ENCODE measurements around the gene EDAR. TPM values are rescaled to one million over a fixed set of nuclear protein-coding genes. Genes with fewer than 3 reads are reported as not detected.

EDAR gene
- polyA plus RNA-seq, 1 donor (not counting 4 experiments of a cell fraction or from before 2014, with no cell fraction given) = 0.21 TPM

DNA sequence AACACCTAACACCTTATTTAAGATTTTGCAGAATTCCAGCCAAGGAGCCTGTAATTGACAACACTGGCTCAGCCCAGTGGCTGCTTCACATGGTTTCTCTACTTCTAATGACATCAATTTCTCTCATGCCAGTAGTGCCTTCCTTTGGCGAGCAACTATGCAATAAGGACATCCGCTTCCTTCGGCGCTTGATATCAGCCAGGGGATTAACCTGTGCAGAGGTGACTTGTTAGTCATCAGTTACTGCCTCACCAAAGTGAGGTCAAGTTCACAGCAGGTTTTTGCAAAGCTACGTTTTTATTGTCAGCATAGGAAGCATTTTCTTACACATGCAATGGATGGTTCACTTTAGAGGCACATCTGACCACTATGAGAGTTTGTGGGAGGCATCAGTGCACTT, 24.0 kb upstream of the EDAR start:
- no peak overlapping the region for H3K9ac ChIP-seq (ENCODE audit: control insufficient read depth, extremely low read depth, insufficient read depth, low read length)
- H3K9me1 ChIP-seq (ENCODE audit: control insufficient read depth, extremely low read depth, insufficient read depth, low read length) = no peaks in the 10 kb centered on the region
- dilution Hi-C loops (cut with MboI; ENCODE audit: extremely low pct_ligation_motif_present, low sequenced_read_pairs) = no loop called here
- DNase-seq (ENCODE audit: low read depth, low spot score) (no peak), FAIRE-seq (no peak)
- no peaks in the 10 kb centered on the region for H4K20me1 ChIP-seq (ENCODE audit: control insufficient read depth, extremely low read depth, insufficient read depth, low read length)
- no peak overlapping the region for H2AFZ ChIP-seq (ENCODE audit: control insufficient read depth, low read length)
- H3K36me3 ChIP-seq (ENCODE audit: control insufficient read depth in 2 of 2, extremely low read depth in 1 of 2, insufficient read depth in 2 of 2, low read length in 2 of 2) = no peaks in the 10 kb centered on the region
- TF ChIP-seq, protein P1, sequence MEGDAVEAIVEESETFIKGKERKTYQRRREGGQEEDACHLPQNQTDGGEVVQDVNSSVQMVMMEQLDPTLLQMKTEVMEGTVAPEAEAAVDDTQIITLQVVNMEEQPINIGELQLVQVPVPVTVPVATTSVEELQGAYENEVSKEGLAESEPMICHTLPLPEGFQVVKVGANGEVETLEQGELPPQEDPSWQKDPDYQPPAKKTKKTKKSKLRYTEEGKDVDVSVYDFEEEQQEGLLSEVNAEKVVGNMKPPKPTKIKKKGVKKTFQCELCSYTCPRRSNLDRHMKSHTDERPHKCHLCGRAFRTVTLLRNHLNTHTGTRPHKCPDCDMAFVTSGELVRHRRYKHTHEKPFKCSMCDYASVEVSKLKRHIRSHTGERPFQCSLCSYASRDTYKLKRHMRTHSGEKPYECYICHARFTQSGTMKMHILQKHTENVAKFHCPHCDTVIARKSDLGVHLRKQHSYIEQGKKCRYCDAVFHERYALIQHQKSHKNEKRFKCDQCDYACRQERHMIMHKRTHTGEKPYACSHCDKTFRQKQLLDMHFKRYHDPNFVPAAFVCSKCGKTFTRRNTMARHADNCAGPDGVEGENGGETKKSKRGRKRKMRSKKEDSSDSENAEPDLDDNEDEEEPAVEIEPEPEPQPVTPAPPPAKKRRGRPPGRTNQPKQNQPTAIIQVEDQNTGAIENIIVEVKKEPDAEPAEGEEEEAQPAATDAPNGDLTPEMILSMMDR (optimal IDR thresholded peaks at IDR 0.05 in 1 of 3, IDR thresholded peaks at IDR 0.05 in 1 of 3, conservative IDR thresholded peaks at IDR 0.05 in 1 of 3; ENCODE audit: extremely low read depth in 1 of 3, insufficient read depth in 2 of 3, low read length in 3 of 3) = no peak
- no peak for TF ChIP-seq EZH2 (IDR thresholded peaks at IDR 0.05; ENCODE audit: low read length)
- no peaks in the 10 kb centered on the region for H3K9me3 ChIP-seq (ENCODE audit: control insufficient read depth, low read depth, low read length)
- peaks cover 1% of the 10 kb centered on the region for H3K27me3 ChIP-seq (ENCODE audit: control insufficient read depth, extremely low read depth, insufficient read depth, low read length)
- no peaks in the 10 kb centered on the region for H3K79me2 ChIP-seq (ENCODE audit: control insufficient read depth, insufficient read depth, low read length)
- no peaks in the 10 kb centered on the region for H3K4me1 ChIP-seq (ENCODE audit: control insufficient read depth, extremely low read depth, insufficient read depth, low read length)
- no peak overlapping the region for H3K4me2 ChIP-seq (ENCODE audit: control insufficient read depth, extremely low read depth, insufficient read depth, low read depth, low read length)
- H3K4me3 ChIP-seq (ENCODE audit: control insufficient read depth in 2 of 3, extremely low read depth in 1 of 3, insufficient read depth in 2 of 3, low read depth in 1 of 3, low read length in 3 of 3) = no peak overlapping the region
- no peak overlapping the region for H3K27ac ChIP-seq (ENCODE audit: control insufficient read depth, insufficient read depth, low read length)

DNA sequence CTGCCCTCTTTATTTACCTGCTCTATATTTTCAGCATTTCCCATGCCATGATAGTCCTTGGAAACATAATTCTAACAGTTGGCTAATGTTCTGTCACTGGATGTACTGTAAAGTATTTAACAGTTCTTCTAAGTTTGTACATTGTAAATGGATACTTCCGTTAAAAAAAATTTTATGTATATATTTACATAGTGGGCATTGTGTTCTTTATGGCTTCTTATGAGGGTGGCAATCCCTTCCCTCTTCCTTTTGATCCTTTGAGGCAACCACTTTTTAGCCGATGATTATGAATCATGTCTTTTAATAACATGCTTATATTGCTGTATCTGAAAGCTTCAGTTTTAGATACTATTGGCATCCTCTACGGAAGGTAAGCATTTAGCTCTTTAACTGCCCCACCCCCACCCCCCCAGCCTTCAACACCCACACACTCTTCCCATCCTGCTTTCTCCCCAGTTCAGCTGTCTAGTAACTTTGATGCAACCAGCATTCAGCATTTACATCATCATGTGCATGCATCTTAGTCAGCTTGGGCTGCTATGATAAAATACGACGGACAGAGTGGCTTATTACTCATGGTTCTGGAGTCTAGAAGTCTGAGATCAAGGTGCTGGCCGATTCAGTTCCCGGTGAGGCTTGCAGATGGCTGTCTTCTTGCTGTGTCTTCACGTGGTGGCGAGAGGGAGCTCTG, 21.0 kb upstream of the EDAR start:
- dilution Hi-C loops (cut with MboI; ENCODE audit: extremely low pct_ligation_motif_present, low sequenced_read_pairs) = no loop called here
- Histone ChIP-seq H3K27me3 (ENCODE audit: control insufficient read depth, extremely low read depth, insufficient read depth, low read length) (no peaks in the 10 kb centered on the region), H3K9ac (ENCODE audit: control insufficient read depth, extremely low read depth, insufficient read depth, low read length) (no peak overlapping the region), H3K27ac (ENCODE audit: control insufficient read depth, insufficient read depth, low read length) (no peak overlapping the region), H3K36me3 (ENCODE audit: control insufficient read depth in 2 of 2, extremely low read depth in 1 of 2, insufficient read depth in 2 of 2, low read length in 2 of 2) (no peaks in the 10 kb centered on the region), H3K4me2 (ENCODE audit: control insufficient read depth, extremely low read depth, insufficient read depth, low read depth, low read length) (no peak overlapping the region), H3K4me1 (ENCODE audit: control insufficient read depth, extremely low read depth, insufficient read depth, low read length) (no peaks in the 10 kb centered on the region), H4K20me1 (ENCODE audit: control insufficient read depth, extremely low read depth, insufficient read depth, low read length) (no peaks in the 10 kb centered on the region), H3K79me2 (ENCODE audit: control insufficient read depth, insufficient read depth, low read length) (no peaks in the 10 kb centered on the region), H3K9me3 (ENCODE audit: control insufficient read depth, low read depth, low read length) (no peaks in the 10 kb centered on the region), H2AFZ (ENCODE audit: control insufficient read depth, low read length) (no peak overlapping the region), H3K4me3 (ENCODE audit: control insufficient read depth in 2 of 3, extremely low read depth in 1 of 3, insufficient read depth in 2 of 3, low read depth in 1 of 3, low read length in 3 of 3) (no peak overlapping the region), H3K9me1 (ENCODE audit: control insufficient read depth, extremely low read depth, insufficient read depth, low read length) (no peaks in the 10 kb centered on the region)
- TF ChIP-seq, protein P1 (optimal IDR thresholded peaks at IDR 0.05 in 1 of 3, IDR thresholded peaks at IDR 0.05 in 1 of 3, conservative IDR thresholded peaks at IDR 0.05 in 1 of 3; ENCODE audit: extremely low read depth in 1 of 3, insufficient read depth in 2 of 3, low read length in 3 of 3) = no peak
- TF ChIP-seq EZH2 (IDR thresholded peaks at IDR 0.05; ENCODE audit: low read length) = no peak
- no peak for FAIRE-seq
- no peak for DNase-seq (ENCODE audit: low read depth, low spot score)
